K562 (cell line): ENCODE data around the gene RAD21L1. TPM values are rescaled to one million over a fixed set of nuclear protein-coding genes. Genes with fewer than 3 reads are reported as not detected.
"Not testable (repeated sequence)": the region's sequence is repeated elsewhere in the genome, so short reads cannot be mapped to it uniquely, and the experiment has no call there.

Experiments used
- ATAC-seq: fragments of 200-7000 bp; cut with Tn5 transposase; 3 replicates; pipeline ENCODE4 v1.9.1; 2020; ENCODE audit warnings: moderate library complexity
- BruUV-seq: library from RNA; stranded (reverse); fragments of 400-500 nt; replicated peaks from 2 replicates; lab custom pipeline; 2021; lab: Mats Ljungman, UMichigan
- CTCF ChIA-PET: fragments of 300-600 bp; formaldehyde crosslinking; extraction: SDS; loops from one replicate; lab custom pipeline; 2021; ENCODE audit warnings: low intra/inter-chr PET ratio; lab: Yijun Ruan, JAX
- POLR2A ChIA-PET: fragments of 300-600, 350-650 bp; sonication (Branson Sonifier 250); formaldehyde crosslinking; extraction: SDS; loops from one replicate; lab custom pipeline; 2021; ENCODE audit warnings: antibody characterized with exemption, inconsistent platforms; lab: Yijun Ruan, JAX
- DNase-seq, 4 experiments: peaks; one replicate each; pipeline versions ENCODE4 v3.0.0 to v3.0.0-alpha.2; 2011 to 2018; ENCODE audit warnings: low spot score in 3 of 4, mixed read lengths in 3 of 4; ENCODE audit errors: extremely low read depth in 1 of 4
- FAIRE-seq: peaks from 2 replicates; lab custom pipeline; 2011; peaks lifted over from hg19 to GRCh38; lab: Jason Lieb, UNC
- H2AFZ ChIP-seq: 2 replicates; pipeline ENCODE4 v1.6.0; 2011; ENCODE audit warnings: low read depth, low read length, control low read depth, inconsistent platforms
- H3K27ac ChIP-seq: fragments of 200-600 bp; 3 replicates; pipeline ENCODE4 v1.8.0; 2011; ENCODE audit warnings: low read depth, mild to moderate bottlenecking, control low read depth, inconsistent platforms, low read length, moderate library complexity, mixed read lengths; ENCODE audit errors: extremely low read depth
- H3K27me3 ChIP-seq, 2 experiments: fragments of 300-600 bp in 1 of 2; 2 replicates in 1 of 2; 3 replicates in 1 of 2; pipeline versions ENCODE4 v1.6.0 to v1.8.0; 2011; ENCODE audit warnings: inconsistent platforms in 2 of 2, low read length in 2 of 2, mild to moderate bottlenecking in 1 of 2, mixed read lengths in 1 of 2, moderate library complexity in 1 of 2; ENCODE audit not compliant: control insufficient read depth in 2 of 2, insufficient read depth in 2 of 2
- H3K36me3 ChIP-seq: fragments of 300-600 bp; 3 replicates; pipeline ENCODE4 v1.8.0; 2011; ENCODE audit warnings: mild to moderate bottlenecking, low read length, inconsistent platforms; ENCODE audit not compliant: control insufficient read depth, insufficient read depth
- H3K4me1 ChIP-seq, 2 experiments: fragments of 200-600 bp in 1 of 2; replicated peaks in 1 of 2; 2 replicates in 1 of 2; 3 replicates in 1 of 2; pipeline versions ENCODE4 v1.5.1 to v1.8.0; 2011; ENCODE audit warnings: inconsistent platforms in 2 of 2, low read length in 2 of 2, mild to moderate bottlenecking in 1 of 2, mixed read lengths in 1 of 2, moderate library complexity in 1 of 2; ENCODE audit not compliant: control insufficient read depth in 2 of 2, insufficient read depth in 2 of 2
- H3K4me2 ChIP-seq: 2 replicates; pipeline ENCODE4 v1.6.1; 2011; ENCODE audit warnings: low read length, control low read depth, inconsistent platforms, mixed read lengths; ENCODE audit not compliant: insufficient read depth
- H3K4me3 ChIP-seq: fragments of 200-600 bp; sonication (generic), shearing (Covaris generic); 2 replicates; pipeline ENCODE4 v1.5.1; 2016; ENCODE audit warnings: control low read depth, inconsistent platforms
- H3K79me2 ChIP-seq: fragments of 200-600 bp; 3 replicates; pipeline ENCODE4 v1.8.0; 2011; ENCODE audit warnings: low read length, inconsistent platforms; ENCODE audit not compliant: control insufficient read depth, insufficient read depth
- H3K9ac ChIP-seq, 2 experiments: 2 replicates each; pipeline versions ENCODE4 v1.6.0 to v1.6.1; 2011; ENCODE audit warnings: low read depth in 2 of 2, low read length in 2 of 2, control low read depth in 1 of 2, inconsistent platforms in 1 of 2, mild to moderate bottlenecking in 1 of 2, mixed read lengths in 1 of 2; ENCODE audit not compliant: insufficient read depth in 1 of 2
- H3K9me1 ChIP-seq: one replicate; pipeline ENCODE4 v1.6.0; 2011; ENCODE audit warnings: inconsistent platforms, mild to moderate bottlenecking, low read length, moderate library complexity; ENCODE audit not compliant: control insufficient read depth, insufficient read depth
- H3K9me3 ChIP-seq: replicated peaks from 2 replicates; pipeline ENCODE4 v1.5.1; 2011; ENCODE audit warnings: low read depth, low read length, inconsistent platforms; ENCODE audit not compliant: control insufficient read depth, insufficient read depth
- H4K20me1 ChIP-seq: replicated peaks from 2 replicates; pipeline ENCODE4 v1.6.1; 2011; ENCODE audit warnings: low read length, inconsistent platforms, mixed read lengths; ENCODE audit not compliant: control insufficient read depth, insufficient read depth
- BCOR ChIP-seq: fragments of 450-650 bp; IDR thresholded peaks from 2 replicates; pipeline ENCODE4 v1.6.1; 2016
- KDM1A ChIP-seq, 2 experiments: fragments of 450-650 bp; IDR thresholded peaks; 2 replicates each; pipeline ENCODE4 v1.6.1; 2016; ENCODE audit warnings: mild to moderate bottlenecking in 2 of 2
- MEIS2 ChIP-seq: fragments of 450-650 bp; IDR thresholded peaks from 2 replicates; pipeline ENCODE4 v1.6.1; 2014; ENCODE audit warnings: mild to moderate bottlenecking; ENCODE audit not compliant: partially characterized antibody
- SAP30 ChIP-seq: fragments of 200-600 bp; sonication (generic); IDR thresholded peaks from 2 replicates; pipeline ENCODE4 v1.6.1; 2012; ENCODE audit warnings: borderline replicate concordance, low read depth, mild to moderate bottlenecking, moderate library complexity, low read length, control low read depth, inconsistent platforms; ENCODE audit not compliant: insufficient read depth, poor library complexity, severe bottlenecking
- ZBED1 ChIP-seq: IDR thresholded peaks from 2 replicates; pipeline ENCODE4 v1.6.1; 2014
- WGBS: fragments of 100-300 bp; shearing (Covaris generic); methylation state at CpG from one replicate; pipeline ENCODE4 v1.1.6; 2016; ENCODE audit warnings: low coverage, mixed read lengths; ENCODE audit not compliant: insufficient coverage; ENCODE audit errors: missing lambda C conversion rate; 5-methylcytosine and 5-hydroxymethylcytosine counted together
- in situ Hi-C: fragments of 300-500 bp; cut with MboI; formaldehyde crosslinking; loops from 4 replicates; pipeline ENCODE4 v1.15.0; 2018; ENCODE audit warnings: inconsistent platforms, mixed read lengths
- intact Hi-C: fragments of 100-400 bp; cut with micrococcal nuclease; formaldehyde crosslinking; loops from 2 replicates; pipeline ENCODE4 v1.14.2; 2022
- polyA plus RNA-seq, 8 experiments: library from polyadenylated mRNA; depleted of rRNA in 4 of 8; stranded (reverse) in 5 of 8; unstranded in 3 of 8; fragments of >200 nt; fragmentation: Nextera tagmentation in 2 of 8; fragmentation: Illumina TruSeq in 1 of 8; extraction: Ambion mirVana in 2 of 8; extraction: Trizol in 1 of 8; gene quantifications; 2 replicates each; pipeline versions ENCODE4 v1.2.1 to v1.2.3, GENCODE V29; 2011 to 2014; ENCODE audit warnings: inconsistent platforms in 1 of 8, missing spikeins in 1 of 8
- total RNA-seq, 7 experiments: library from RNA; depleted of rRNA in 6 of 7; stranded (reverse); fragments of >200 nt in 6 of 7; fragmentation: Illumina TruSeq in 2 of 7; extraction: Trizol in 2 of 7; gene quantifications; 2 replicates each; pipeline versions ENCODE4 v1.2.1 to v1.2.3, GENCODE V29; 2011 to 2021; ENCODE audit warnings: low replicate concordance in 1 of 7
- TF ChIP-seq, protein P1 (sequence below): fragments of 450-650 bp; formaldehyde crosslinking; IDR thresholded peaks from 2 replicates; pipeline ENCODE4 v1.4.0; 2020; ENCODE audit warnings: mild to moderate bottlenecking, moderate library complexity

The RAD21L1 gene
- total and polyA plus RNA-seq, 9 of the 15 experiments (the other 6 are each of a cell fraction or from before 2014, with no cell fraction given) = 0.17 to 1.7 (median 0.45) TPM; not detected in 1

DNA sequence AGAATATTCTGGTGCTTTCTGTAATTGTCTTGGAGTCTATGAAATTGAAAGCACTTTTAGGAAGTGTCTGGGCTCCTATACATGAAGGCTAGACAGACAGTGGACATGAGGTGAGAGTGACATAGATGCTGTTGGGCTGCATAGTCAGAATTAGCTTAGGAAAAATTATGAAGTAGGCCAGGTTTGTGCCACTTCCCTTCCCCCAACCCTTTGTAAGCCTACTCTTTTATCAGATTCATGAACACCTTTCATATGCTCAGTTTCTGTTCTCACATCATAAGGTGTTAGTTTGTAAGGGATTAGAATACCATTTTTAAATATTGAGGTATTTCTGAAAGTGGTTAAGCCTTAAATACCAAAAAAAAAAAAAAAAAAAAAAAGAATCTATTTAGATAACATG lies 21.8 kb downstream of the RAD21L1 start (continued):
- TF ChIP-seq SAP30 (no peak), MEIS2 (no peak), ZBED1 (no peak)
- TF ChIP-seq, protein P1, sequence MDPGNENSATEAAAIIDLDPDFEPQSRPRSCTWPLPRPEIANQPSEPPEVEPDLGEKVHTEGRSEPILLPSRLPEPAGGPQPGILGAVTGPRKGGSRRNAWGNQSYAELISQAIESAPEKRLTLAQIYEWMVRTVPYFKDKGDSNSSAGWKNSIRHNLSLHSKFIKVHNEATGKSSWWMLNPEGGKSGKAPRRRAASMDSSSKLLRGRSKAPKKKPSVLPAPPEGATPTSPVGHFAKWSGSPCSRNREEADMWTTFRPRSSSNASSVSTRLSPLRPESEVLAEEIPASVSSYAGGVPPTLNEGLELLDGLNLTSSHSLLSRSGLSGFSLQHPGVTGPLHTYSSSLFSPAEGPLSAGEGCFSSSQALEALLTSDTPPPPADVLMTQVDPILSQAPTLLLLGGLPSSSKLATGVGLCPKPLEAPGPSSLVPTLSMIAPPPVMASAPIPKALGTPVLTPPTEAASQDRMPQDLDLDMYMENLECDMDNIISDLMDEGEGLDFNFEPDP (CRISPR knock-in tag) = no peak

- H2AFZ ChIP-seq, intact Hi-C loops, H3K9ac ChIP-seq, H3K9me3 ChIP-seq, POLR2A ChIA-PET, DNase-seq, H3K4me2 ChIP-seq: not testable (repeated sequence)
- peaks cover 0 to 36% of the 10 kb centered on the region in 2 experiments; a peak in 3 of 5 replicates for H3K4me1 ChIP-seq
- 58% methylated on average over 2 of the region's 2 CpGs for WGBS
- TF ChIP-seq KDM1A (IDR thresholded peaks at IDR 0.05) (0 out of 4 replicates have a peak, but pooled peaks have one; percentile 20 to 22), BCOR (peak; percentile 78)
- TF ChIP-seq, all 486 proteins: peak for 2; not testable (repeated sequence) for 484
- BruUV-seq, H3K27me3 ChIP-seq, H3K27ac ChIP-seq, H3K4me3 ChIP-seq, H3K36me3 ChIP-seq, CTCF ChIA-PET, in situ Hi-C loops, ATAC-seq, H3K9me1 ChIP-seq, H3K79me2 ChIP-seq, H4K20me1 ChIP-seq, FAIRE-seq: not testable (repeated sequence)
These were observed 24.4 kb downstream of the RAD21L1 start for GRCh38 chr20:1250282-1250681.
